Lower lobe of right lung (tissue), 2 donors: ENCODE measurements around the gene SLC35G6. TPM values are rescaled to one million over a fixed set of nuclear protein-coding genes. Genes with fewer than 3 reads are reported as not detected.
A peak's percentile ranks its signal among the peaks of the same experiment; 100 is the strongest.

Source experiments
- ATAC-seq, 2 donors: fragments of 200-7000 bp; cut with Tn5 transposase; one replicate each; pipeline ENCODE4 v1.9.1; 2020 to 2022; ENCODE audit warnings: mild to moderate bottlenecking in 2 of 2, moderate library complexity in 2 of 2
- DNase-seq: peaks from one replicate; pipeline ENCODE4 v3.0.0-alpha.2; 2020
- H3K27ac ChIP-seq: fragments of 200-600 bp; one replicate; pipeline ENCODE4 v1.8.0; 2022
- H3K27me3 ChIP-seq: fragments of 200-600 bp; one replicate; pipeline ENCODE4 v1.8.0; 2022; ENCODE audit warnings: low read depth
- H3K36me3 ChIP-seq: fragments of 200-600 bp; one replicate; pipeline ENCODE4 v1.8.0; 2022; ENCODE audit warnings: mild to moderate bottlenecking
- H3K4me1 ChIP-seq: fragments of 200-600 bp; one replicate; pipeline ENCODE4 v1.8.0; 2022
- H3K4me3 ChIP-seq: fragments of 200-600 bp; one replicate; pipeline ENCODE4 v1.8.0; 2022; ENCODE audit warnings: mild to moderate bottlenecking
- H3K9me3 ChIP-seq: fragments of 200-600 bp; one replicate; pipeline ENCODE4 v1.8.0; 2022
- CTCF ChIP-seq: fragments of 200-600 bp; IDR thresholded peaks from one replicate; pipeline ENCODE4 v1.8.0; 2022; ENCODE audit warnings: antibody characterized with exemption, mild to moderate bottlenecking
- intact Hi-C: fragments of 100-400 bp; cut with DNase I; formaldehyde crosslinking; loops from one replicate; pipeline ENCODE4 v1.11.0; 2022
- total RNA-seq: library from RNA; stranded (reverse); fragmentation: NEBNext Ultra II Directional; extraction: Animal tissue kit (Norgen Biotek cat#: 25700); gene quantifications from one replicate; pipeline ENCODE4 v1.2.1, GENCODE V29; 2021
- donor health status: DM: no; HTN: yes; CAD: no; lungs with severe emphysema.

The SLC35G6 gene
- total RNA-seq, 1 donor from 2014 or later: not detected

DNA sequence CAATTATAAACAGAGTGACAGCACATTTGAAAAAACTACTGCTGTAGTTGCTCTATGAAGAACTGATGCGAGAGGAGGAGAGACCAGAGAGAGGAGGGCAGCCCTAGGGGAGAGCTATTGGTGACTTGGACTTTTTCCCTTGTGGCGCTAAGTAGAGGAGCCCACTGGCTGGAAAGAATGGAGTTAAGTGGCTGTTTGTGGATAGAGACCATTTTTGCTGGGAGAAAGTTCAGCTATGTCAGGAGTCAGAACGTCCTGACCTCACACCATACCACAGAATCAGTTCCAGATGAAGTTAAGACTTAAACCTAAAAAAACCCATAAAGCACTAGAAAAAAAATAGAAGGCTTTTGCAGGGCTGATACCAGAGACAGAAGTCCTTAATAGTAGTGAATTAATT is 4.9 kb downstream of the SLC35G6 start:
- no peak for DNase-seq
- intact Hi-C loops: no loop called here
- Histone ChIP-seq H3K27me3 (no peaks in the 10 kb centered on the region), H3K4me3 (peak overlapping the region; percentile 77), H3K9me3 (no peaks in the 10 kb centered on the region), H3K27ac (no peak overlapping the region), H3K4me1 (peaks cover 68% of the 10 kb centered on the region), H3K36me3 (no peaks in the 10 kb centered on the region)
- no peak for ATAC-seq
- TF ChIP-seq CTCF: no peak

DNA sequence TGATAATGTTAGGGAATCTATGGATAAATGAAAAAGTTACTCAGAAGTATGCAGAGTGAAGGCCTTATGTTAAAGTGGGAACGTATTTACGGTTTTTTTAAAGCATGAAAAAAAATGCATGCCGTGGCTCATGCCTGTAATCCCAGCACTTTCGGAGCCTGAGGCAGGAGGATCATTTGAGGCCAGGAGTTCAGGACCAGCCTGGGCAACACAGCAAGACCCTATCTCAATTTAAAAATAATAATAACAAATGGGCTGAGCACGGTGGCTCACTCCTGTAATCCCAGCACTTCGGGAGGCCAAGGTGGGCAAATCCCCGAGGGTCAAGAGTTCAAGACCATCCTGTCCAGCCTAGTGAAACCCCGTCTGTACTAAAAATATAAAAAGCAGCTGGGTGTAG is 8.9 kb downstream of the SLC35G6 start:
- intact Hi-C loops: no loop called here
- Histone ChIP-seq H3K4me1 (peaks cover 76% of the 10 kb centered on the region), H3K4me3 (no peak overlapping the region)

DNA sequence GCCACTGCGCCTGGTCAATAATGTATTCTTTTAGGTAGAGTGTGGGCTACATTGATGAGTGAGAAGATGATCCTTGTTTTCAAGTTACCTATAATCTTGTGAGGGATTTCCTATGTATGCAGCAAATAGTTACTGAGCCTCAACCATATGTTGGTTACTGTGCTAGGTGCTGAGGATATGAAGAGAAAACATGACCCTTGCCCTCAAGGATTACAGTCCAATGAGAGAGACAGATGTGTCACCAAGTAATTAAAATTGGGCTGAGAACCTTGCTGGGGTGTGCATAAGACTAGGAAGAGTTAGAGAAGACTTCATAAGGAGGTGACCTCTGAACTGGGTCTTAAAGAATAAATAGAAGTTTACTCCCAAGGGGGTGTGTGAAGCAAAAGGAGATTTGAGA is 10.3 kb downstream of the SLC35G6 start:
- peaks cover 65% of the 10 kb centered on the region for H3K4me1 ChIP-seq
- no peak for TF ChIP-seq CTCF
- no peaks in the 10 kb centered on the region for H3K27me3 ChIP-seq
- H3K4me3 ChIP-seq: no peak overlapping the region
- H3K27ac ChIP-seq: no peak overlapping the region
- intact Hi-C loops: no loop called here
- H3K36me3 ChIP-seq: peaks cover 30% of the 10 kb centered on the region
- ATAC-seq (no peak), DNase-seq (no peak)
- no peaks in the 10 kb centered on the region for H3K9me3 ChIP-seq

More for the DNA sequence above, 8.9 kb downstream of the SLC35G6 start:
- Histone ChIP-seq H3K27ac (no peak overlapping the region), H3K9me3 (no peaks in the 10 kb centered on the region), H3K36me3 (peaks cover 18% of the 10 kb centered on the region), H3K27me3 (no peaks in the 10 kb centered on the region)
- no peak for TF ChIP-seq CTCF
- DNase-seq: no peak
- no peak for ATAC-seq

DNA sequence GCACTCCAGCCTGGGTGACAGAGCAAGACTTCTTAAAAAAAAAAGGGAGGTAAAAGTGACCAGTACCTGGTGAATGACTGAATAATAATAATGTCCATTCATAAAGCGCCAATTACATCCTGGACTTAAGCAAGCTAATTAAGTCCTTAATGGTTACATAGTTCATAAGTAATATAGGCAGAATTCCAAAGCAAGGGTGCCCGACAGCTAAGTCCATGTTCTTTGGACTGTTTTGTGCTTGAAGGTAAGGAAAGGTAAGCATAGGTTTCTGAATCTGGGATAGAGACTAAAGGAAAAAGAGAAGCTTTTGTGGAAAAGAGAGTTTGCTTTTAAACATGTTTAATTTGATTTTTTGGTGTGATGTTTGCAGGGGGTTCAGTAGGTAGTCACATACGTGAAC is 12.7 kb downstream of the SLC35G6 start:
- H3K36me3 ChIP-seq: peaks cover 54% of the 10 kb centered on the region
- H3K27me3 ChIP-seq: no peaks in the 10 kb centered on the region
- ATAC-seq (no peak), DNase-seq (no peak)
- H3K4me1 ChIP-seq: peaks cover 52% of the 10 kb centered on the region
- H3K4me3 ChIP-seq: no peak overlapping the region
- no peaks in the 10 kb centered on the region for H3K9me3 ChIP-seq
- H3K27ac ChIP-seq: no peak overlapping the region
- intact Hi-C loops: no loop called here
- TF ChIP-seq CTCF: no peak

DNA sequence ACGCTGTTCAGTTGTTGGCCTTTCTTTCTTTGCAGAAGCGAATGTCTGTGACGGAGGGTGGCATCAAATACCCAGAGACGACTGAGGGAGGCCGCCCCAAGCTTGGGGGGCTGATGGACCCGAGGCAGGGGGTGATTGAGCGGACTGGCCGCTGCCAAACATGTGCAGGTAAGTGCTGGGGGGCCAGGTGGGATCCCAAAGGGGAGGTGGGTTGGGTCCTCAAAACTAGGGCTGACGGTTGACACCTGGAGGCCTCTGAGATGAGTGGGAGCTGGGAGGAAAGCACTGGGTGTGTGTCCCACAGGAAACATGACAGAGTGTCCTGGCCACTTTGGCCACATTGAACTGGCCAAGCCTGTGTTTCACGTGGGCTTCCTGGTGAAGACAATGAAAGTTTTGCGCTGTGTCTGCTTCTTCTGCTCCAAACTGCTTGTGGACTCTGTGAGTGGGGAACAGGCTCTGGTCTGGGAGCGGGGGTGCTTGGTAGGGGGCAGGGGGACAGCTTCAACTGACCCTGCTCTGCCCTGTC is 14.7 kb downstream of the SLC35G6 start:
- Histone ChIP-seq H3K4me1 (peaks cover 33% of the 10 kb centered on the region), H3K9me3 (no peaks in the 10 kb centered on the region), H3K4me3 (no peak overlapping the region), H3K36me3 (peaks cover 74% of the 10 kb centered on the region), H3K27ac (no peak overlapping the region), H3K27me3 (no peaks in the 10 kb centered on the region)
- intact Hi-C loops: no loop called here
- no peak for TF ChIP-seq CTCF
- DNase-seq: no peak
- ATAC-seq: peak in 1 of 2 donors; percentile 23
